Esophagus mucosa (tissue), 1 donor: ENCODE measurements around the gene GEMIN5. TPM values are rescaled to one million over a fixed set of nuclear protein-coding genes. Genes with fewer than 3 reads are reported as not detected.
"Not testable (repeated sequence)": the region's sequence is repeated elsewhere in the genome, so short reads cannot be mapped to it uniquely, and the experiment has no call there.

ENCODE experiments used
- ATAC-seq: fragments of 200-7000 bp; cut with Tn5 transposase; one replicate; pipeline ENCODE4 v1.9.1; 2020
- total RNA-seq: library from RNA; stranded (reverse); gene quantifications from one replicate; pipeline ENCODE4 v1.2.4, GENCODE V29; 2023
- donor health status: DM: yes; HTN: yes; CAD: no.

GEMIN5 gene, protein sequence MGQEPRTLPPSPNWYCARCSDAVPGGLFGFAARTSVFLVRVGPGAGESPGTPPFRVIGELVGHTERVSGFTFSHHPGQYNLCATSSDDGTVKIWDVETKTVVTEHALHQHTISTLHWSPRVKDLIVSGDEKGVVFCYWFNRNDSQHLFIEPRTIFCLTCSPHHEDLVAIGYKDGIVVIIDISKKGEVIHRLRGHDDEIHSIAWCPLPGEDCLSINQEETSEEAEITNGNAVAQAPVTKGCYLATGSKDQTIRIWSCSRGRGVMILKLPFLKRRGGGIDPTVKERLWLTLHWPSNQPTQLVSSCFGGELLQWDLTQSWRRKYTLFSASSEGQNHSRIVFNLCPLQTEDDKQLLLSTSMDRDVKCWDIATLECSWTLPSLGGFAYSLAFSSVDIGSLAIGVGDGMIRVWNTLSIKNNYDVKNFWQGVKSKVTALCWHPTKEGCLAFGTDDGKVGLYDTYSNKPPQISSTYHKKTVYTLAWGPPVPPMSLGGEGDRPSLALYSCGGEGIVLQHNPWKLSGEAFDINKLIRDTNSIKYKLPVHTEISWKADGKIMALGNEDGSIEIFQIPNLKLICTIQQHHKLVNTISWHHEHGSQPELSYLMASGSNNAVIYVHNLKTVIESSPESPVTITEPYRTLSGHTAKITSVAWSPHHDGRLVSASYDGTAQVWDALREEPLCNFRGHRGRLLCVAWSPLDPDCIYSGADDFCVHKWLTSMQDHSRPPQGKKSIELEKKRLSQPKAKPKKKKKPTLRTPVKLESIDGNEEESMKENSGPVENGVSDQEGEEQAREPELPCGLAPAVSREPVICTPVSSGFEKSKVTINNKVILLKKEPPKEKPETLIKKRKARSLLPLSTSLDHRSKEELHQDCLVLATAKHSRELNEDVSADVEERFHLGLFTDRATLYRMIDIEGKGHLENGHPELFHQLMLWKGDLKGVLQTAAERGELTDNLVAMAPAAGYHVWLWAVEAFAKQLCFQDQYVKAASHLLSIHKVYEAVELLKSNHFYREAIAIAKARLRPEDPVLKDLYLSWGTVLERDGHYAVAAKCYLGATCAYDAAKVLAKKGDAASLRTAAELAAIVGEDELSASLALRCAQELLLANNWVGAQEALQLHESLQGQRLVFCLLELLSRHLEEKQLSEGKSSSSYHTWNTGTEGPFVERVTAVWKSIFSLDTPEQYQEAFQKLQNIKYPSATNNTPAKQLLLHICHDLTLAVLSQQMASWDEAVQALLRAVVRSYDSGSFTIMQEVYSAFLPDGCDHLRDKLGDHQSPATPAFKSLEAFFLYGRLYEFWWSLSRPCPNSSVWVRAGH (N-terminal part only)
- total RNA-seq: 11.0 TPM

DNA sequence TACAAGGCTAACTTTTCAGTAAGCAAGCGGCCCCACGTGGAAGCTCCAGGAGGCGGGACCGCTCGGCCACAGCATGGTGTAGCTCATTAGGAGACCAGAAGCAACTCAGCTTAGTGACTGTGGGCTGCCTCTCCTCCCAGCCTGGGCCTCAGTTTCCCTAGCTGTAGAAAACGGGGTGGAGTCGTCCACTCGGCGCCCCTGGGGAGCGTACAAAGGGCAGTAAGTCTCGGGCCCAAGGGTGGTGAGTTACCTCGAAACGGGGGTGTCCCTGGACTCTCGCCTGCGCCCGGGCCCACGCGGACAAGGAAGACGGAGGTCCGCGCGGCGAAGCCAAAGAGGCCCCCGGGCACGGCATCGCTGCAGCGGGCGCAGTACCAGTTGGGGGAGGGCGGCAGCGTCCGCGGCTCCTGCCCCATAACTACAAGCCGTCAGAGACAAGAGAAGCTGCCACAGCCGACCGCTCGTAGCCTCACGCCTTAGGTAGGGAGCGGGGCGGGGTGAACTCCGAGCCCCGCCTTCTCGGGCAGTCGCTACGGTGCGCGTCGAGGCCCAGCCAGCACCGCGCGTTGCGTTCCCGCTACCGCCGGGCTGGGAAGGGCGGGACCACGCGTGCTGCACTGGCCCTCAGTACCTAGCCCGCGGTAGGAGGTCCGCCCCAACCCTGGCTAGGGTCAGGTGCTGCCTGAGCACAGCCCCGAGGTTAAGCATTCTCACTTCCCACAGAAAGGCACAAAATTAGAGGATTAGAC is at the start of gene GEMIN5:
Gene GEMIN5, minus strand, starts transcription at position 494 of the 749 bp plus-strand sequence. Its CDS starts 78 bp downstream, at position 416.
- ATAC-seq: peak; percentile 97

DNA sequence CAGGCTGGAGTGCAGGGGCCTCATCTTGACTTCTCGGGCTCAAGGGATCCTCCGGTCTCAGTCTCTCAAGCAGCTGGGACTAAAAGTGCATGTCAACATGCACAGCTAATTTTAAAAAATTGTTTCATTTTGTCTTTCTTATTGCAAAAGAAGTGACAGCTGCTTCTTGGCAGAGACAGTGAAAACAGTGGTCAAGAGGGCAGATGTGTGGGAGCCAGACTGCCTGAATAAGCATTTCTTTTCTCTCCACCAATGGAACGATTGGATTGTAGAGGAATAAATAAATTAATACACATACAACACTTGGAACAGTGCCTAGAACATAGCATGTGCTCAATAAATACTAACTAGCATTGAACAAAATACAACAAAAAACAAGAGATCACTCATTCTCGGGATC is 48.1 kb upstream of the GEMIN5 start:
- ATAC-seq: no peak

DNA sequence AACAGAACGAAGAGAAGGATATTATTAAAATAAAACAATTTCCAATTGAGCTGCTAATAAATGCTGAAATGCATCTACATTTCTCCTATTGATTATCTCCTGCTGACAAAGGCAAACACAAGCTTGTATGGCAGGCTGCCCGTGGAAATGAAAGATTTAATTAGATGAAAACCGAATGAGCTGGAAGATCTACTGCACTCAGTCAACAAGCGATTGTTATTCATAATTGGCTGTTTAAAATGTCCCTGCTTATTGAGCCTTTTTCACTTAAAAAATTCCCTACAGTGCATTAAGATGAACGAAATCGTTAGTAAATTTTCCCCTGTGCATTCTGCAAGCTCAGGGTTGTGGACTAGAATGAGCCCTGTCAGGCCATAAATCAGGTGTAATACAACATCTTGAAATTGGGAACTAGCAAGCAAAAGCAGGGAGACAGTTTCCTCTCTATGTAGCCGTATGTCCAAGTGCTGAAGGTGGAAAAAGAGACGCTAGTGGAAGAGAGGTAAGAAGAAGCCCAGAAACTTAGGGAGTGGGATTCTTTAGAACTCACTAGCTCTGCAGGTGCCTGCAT is 47.0 kb upstream of the GEMIN5 start:
- no peak for ATAC-seq

DNA sequence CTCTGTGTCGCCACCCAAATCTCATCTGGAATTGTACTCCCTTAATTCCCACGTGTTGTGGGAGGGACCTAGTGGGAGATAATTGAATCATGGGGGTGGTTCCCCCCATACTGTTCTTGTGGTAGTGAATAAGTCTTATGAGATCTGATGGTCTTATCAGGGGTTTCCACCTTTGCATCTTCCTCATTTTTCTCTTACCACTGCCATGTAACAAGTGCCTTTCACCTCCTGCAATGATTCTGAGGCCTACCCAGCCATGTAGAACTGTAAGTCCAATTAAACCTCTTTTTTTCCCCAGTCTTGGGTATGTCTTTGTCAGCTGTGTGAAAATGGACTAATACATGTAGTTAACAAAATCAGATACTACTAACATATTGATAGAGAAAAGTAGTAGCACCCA is 40.3 kb upstream of the GEMIN5 start:
- not testable (repeated sequence) for ATAC-seq

DNA sequence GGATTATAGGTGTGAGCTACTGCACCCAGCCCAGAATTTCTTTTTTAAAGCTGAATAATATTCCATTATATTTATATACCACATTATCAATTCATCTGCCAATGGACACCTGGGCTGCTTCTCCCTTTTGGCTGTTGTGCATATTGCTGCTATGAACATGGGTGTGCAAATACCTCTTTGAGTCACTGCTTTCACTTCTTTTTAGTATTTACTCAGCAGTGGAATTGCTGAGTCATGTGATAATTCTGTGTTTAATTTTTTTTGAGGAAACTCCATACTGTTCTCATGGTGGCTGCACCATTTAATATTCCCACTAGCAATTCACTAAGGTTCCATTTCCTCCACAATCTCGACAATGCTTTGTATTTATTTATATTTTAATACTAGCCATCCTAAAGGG is 39.4 kb upstream of the GEMIN5 start:
- no peak for ATAC-seq

DNA sequence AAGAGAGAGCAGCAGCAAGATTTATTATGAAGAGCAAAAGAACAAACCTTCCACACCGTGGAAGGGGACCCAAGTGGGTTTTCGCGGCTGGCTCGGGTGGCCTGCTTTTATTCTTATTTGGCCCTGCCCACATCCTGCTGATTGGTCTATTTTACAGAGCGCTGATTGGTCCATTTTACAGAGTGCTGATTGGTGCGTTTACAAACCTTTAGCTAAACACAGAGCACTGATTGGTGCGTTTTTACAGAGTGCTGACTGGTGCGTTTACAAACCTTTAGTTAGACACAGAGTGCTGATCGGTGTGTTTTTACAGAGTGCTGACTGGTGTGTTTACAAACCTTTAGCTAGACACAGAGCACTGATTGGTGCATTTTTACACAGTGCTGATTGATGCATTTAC is 38.1 kb upstream of the GEMIN5 start:
- ATAC-seq: not testable (repeated sequence)

DNA sequence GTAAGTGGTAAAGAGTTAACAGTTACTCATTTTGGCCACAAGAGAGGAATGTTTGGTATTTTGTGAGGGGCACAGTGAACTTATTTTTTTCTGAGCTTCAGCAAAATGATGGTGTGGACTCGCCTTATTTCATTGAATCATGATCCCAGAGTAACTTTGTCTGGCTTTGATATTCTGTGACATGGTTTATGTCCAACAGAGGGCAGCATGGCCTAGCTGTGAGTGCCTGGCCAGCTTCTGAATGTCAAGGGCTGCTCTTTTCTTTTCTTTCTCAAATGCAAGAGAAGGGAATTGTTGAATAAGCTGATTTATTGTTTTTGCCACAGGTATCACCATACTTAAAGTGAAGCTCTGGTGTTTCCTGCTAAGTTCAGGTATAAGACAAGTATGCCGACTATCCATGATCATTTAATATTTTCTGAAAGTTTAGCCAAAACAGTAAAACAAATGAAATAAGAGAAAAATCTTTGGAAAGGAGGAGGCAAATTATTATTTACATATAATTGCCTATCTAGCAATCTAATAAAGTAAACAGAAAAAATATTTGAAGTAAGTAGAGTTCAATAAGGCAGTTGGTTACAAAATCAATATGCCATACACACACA is 34.6 kb upstream of the GEMIN5 start:
- ATAC-seq: peak; percentile 65

DNA sequence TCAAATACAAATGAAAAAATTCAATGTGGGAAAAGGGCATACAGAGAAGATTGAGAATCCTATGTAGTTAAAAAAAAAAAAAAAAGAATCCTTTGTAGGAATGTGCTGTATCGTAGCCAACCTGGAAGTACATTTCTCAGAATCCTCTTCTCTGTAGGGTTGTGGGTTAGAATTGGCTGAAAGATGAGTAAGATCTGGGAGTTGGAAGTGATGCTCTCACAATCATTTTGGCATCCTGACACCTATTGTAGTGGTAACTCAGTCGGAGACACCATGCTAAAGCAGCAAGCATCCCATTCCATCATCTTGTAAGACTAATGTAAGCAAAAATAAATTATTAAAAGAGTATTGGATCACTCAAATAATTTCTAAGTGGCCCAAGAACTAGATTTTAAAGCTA is 33.5 kb upstream of the GEMIN5 start:
- ATAC-seq: no peak

DNA sequence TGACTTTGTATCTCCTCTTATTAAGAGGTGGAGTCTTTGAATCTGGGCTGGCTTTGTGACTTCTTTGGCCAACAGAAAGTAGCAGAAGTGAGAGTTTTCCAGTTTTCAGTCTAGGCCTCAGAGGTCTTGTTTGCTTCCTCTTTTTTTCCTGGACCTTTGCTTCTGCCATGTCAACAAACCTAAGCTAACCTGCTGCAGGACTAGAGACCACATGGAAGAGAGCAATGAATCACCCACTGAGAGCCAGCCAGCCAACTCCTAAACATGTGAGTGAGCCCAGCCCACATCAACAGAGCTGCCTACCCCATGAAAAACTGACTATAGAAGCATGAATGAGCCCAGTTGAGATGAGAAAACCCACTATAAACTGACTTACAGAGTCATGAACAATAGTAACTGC is 32.7 kb upstream of the GEMIN5 start:
- no peak for ATAC-seq

DNA sequence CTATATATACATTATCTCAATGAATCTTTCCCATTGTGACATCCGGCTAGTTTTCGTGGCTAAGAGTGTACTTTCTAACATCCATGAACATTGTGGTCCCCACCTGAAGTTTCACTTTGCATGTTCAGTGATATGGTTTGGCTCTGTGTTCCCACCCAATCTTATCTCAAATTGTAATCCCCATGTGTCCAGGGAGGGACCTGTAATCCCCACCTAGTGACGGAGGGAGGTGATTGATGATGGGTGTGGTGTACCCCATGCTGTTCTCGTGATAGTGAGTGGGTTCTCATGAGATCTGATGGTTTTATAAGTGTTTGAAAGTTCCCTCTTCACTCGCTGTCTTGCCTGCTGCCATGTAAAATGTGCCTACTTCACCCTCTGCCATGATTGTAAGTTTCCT is 30.9 kb upstream of the GEMIN5 start:
- ATAC-seq: no peak

DNA sequence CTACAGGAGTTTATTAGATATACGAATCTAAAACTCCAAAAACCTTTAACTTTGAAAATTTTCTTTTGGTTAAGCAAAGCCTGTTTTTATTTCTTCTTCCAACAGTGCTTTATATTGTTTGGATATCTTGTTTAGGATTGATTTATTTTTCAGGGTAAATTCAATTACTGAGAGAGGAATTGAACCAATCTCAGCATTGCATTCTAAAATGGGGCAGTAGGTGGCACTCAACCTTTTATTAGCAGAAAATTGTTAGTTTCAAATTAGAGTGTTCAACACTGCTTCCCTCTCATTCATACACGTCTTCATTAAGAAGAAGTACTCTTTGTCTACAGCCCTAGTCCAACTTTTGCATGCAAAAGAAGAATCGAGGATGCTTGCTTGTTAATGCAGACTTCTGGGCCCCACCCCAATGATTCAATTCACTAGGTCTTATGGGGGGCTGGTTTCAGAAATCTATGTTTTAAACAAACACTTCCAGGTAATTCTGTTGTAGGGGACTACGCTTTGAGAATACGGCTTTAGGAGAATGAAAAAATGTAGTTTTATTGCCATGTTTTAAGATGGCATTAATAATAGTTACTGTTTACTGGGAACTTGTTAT is 29.5 kb upstream of the GEMIN5 start:
- ATAC-seq: no peak

DNA sequence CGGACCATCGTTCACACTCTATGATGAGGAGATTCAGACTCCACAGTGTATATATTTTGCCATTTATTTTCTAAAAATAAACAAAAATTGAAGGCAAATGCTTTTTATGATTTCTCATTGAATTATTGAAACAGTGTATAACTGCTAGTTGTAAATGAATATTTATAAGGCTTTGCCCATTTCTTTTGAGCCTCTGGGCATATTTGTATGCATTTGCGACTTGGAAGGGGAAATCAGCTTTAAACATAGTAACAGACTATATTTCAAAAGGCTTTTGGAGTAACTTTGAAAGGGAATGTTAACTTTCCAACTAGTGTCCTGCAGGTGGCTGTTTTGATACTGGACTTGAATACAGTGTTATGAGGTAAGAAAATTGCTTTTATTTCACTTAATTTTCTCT is 28.9 kb upstream of the GEMIN5 start:
- ATAC-seq: no peak

DNA sequence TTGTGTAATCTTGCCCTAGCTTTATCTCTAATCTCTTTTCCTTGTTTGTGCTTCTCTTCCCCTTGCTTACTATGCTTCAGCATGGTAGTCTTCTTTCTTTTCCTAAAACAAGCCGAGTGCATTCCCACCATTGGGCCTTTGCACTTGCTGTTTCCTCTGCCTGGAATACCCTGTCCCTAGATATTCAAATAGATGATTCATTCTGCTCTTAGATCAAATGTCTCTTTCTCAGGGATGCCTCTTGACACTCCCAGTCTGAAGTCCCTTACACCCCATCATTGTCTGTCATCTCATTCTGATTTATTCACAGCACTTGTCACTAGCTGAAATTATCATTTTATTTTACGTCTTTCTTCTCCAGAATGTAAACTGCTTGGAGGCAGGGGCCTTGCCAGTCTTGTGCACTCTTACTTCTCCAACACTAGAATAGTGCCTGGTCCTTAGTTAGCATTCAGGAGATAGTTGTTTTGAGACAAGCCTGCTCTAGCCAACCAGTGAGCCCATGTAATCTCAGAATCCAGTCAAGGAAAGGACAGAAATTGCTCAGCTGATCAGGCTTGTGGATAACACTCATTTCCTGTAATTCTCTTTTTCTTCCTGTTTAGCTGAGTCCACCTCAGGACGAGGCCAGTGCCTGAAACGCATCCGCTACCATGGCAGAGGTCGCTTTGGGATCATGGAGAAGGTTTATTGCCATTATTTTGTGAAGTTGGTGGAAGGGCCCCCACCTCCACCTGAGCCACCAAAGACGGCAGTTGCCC is 28.2 kb upstream of the GEMIN5 start:
- ATAC-seq: no peak

DNA sequence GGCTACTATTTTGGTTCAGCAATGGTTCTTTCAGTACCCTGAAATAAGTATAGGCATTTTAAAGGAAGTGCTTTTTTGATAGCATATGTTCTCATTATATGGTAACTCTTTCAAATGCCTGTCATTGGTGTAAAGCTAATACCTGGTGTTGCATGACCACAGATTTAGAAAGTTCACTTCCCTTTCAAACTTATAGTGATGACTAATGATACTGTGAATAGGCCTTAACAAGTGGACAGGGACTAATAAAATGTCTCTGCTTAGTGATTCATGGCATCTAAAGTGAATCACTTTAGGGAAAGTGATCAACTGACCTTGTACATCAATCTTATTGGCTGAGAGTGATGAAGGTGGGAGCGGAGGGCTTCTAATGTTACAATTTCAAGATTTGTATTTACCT is 24.5 kb upstream of the GEMIN5 start:
- ATAC-seq: peak; percentile 92

DNA sequence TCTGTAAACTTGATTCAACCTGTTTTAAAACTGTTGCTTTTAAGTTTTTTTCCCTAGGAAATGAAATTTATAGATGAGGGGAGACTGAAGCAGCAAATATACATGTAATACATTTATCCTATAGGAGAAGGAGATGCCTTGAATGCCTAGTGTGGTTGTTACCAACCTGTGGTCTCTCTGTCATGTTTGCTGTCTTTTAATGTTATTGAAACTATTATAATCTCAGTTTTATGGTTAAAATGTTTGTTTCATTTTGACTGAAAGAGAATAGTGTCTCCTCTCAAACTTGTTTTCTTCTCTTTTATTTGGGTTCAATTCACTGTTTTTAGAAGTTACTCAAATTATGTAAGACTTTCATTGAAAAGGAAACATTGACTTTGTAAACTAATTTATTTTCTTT is 18.7 kb upstream of the GEMIN5 start:
- ATAC-seq: no peak

DNA sequence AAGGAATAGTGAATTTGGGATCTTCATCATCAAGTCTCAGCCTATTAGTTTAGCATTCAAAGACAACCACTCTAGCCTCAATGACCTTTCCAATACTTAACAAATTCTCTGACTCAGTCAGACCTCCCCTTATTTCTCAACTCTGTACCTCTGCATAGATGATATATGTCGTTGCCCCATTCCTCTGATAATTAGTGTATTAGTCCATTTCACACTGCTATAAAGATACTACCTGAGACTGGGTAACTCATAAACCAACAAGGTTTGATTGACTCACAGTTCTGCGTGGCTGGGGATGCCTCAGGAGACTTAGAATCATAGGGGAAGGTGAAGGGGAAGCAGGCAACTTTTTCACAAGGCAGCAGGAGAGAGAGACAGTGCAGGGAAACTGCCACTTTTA is 11.8 kb upstream of the GEMIN5 start:
- ATAC-seq: no peak

DNA sequence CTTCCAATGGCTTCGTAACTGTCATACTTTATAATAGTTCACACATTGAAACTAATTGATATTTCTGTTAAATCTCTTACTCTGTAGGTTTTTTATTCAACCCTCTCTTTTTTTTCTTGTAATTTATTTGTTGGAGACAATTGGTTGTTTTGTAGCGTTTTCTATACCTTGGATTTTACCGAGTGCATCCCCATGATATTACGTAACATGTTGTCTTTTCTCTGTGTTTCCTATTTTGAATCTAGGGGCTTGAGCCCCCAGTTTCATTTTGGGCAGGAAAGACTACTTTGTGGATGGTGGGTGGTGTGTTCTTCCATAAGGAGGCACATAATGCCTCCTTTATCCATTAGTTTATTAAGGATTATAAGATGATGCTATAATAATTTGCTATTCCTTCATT is 10.3 kb upstream of the GEMIN5 start:
- no peak for ATAC-seq

DNA sequence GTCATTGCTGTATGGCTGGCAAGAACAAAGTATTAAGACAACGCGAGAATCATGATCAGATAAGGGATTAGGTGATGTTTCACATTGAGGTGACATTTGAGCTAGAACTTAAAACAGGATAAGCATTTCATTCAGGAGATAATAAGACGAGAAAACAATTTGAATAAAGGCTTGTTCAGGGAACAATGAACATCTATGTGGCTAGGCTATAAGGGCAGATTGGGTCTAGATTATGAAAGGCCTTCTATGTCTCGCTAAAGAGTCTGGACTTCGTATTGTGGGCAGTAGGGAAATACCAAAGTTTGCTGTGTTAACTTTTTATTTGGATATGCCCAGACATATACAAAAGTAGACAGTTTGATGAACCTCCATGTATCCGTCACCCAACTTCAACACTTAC is 9.8 kb upstream of the GEMIN5 start:
- ATAC-seq: no peak

DNA sequence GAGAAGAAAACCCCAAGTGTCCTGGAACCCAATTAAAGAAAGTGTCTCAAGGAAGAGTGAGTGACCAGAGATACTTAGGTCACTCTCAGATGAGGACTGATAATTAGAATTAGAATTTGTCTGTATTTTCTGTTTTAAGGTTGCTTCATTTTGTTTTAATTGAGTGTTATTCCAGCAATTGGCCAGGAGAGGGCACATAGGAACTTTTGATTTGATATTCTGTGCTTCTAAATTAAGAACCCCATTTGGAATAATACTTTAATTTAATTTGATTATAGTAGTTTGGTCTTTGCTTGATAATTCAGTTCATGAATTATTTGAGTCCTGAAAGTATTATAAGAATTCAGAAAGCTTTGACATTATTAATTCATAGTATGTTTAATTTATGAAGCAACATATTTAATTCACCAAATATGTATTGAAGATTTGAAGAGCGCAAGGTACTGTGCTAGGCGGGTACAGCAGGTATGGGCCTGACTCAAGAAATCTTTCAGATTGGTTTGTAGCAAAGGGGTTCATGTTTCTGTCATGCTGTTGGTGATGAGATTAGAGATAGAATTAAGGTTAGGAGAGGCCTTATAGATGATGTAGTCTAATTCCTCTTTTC is 7.8 kb upstream of the GEMIN5 start:
- no peak for ATAC-seq

DNA sequence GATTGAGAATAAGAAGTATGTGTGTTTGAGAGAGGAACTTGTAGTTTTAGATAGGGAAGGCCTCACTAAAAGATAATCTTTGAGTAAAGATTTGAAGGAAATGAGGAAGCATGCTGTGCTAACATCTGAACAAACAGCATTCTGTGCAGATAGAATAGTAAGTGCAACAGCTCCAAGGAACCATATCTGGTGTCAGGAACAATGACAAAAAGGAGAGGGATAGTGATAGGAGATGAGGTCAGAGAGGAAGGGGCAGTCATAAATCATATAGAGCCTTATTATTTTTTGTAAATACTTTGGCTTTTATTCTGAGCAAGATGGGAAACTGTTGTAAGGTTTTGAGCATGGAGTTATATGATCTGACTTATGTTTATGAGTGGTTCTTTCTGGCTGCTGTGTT is 6.7 kb upstream of the GEMIN5 start:
- ATAC-seq: no peak
